Left kidney (tissue), 2 donors: ENCODE measurements around the gene ARAP1. TPM values are rescaled to one million over a fixed set of nuclear protein-coding genes. Genes with fewer than 3 reads are reported as not detected.
A peak's percentile ranks its signal among the peaks of the same experiment; 100 is the strongest.

Source experiments
- DNase-seq: peaks from one replicate; pipeline ENCODE4 v3.0.0-alpha.2; 2013
- polyA plus RNA-seq: library from polyadenylated mRNA; unstranded; fragments of 120-200 nt; gene quantifications from one replicate; pipeline ENCODE4 v1.2.1, GENCODE V29; 2013; ENCODE audit not compliant: insufficient read length

The ARAP1 gene
- polyA plus RNA-seq, 1 donor: 69.2 TPM

GRCh38 chr11:72724851-72725723, 27.1 kb downstream of the ARAP1 start:
- DNase-seq: peak; percentile 87

DNA sequence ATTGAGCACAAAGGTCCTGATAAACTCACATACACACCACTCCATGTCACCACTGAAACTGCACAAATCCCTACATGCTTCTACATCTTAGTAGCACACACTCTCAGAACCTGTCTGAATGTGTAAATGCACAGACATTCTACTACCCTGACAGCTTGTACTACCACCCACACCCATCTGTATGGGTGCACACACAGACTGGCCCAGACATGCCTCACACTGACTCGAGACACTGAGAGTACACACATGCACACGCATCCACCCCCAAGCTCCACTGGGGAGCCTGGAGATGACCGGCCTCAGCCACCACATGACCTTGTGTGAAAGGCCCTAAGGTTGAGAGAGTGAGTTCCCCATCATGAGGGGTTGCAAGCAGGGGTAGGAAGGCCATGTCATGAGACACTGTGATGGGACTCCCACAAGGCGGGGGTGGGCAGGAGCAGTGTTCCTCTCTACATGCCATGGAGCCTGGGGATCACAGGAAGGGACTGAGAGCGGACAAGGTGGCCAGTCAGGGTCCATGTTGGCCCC, 28.1 kb downstream of the ARAP1 start:
- no peak for DNase-seq

GRCh38 chr11:72723508-72723907, 28.7 kb downstream of the ARAP1 start:
- no peak for DNase-seq

DNA sequence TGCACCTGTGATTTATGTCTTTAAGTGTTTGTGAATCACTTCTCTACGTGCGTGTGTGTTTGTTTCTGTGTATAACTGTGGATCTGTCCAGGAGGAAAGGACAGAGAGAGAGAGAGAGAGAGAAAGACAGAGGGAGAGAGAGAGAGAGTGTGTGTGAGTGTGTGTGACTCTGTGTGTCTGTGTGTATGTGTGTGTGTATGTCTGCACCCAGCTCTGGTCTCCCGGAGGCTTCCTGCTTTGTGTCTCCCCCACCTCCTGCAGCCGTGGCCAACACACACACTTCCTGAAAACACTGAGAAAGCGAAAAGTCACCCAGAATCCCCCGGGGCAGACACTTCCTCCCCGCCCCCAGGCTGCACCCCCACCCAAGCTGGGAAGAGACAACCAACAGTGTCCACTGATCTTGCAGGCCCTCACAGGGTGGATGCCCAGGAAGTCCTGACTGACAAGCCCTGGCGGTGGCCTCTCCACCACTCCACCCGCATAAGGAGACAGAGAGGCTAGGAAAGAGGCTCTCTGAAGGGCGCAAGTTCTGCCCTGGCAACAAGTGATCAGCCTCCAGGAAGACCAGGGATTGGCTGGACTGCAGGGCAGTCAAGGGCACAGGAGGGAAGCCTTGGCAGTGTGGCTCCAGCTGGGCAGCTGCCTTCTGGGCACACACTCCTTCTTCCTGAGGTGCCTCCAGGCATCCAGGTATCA, 30.0 kb downstream of the ARAP1 start:
- peak; percentile 89 for DNase-seq

- DNase-seq: peak; percentile 41
These were observed 30.5 kb downstream of the ARAP1 start for GRCh38 chr11:72721689-72722049.

- no peak for DNase-seq
These were observed 30.9 kb downstream of the ARAP1 start for GRCh38 chr11:72721276-72721675.

DNA sequence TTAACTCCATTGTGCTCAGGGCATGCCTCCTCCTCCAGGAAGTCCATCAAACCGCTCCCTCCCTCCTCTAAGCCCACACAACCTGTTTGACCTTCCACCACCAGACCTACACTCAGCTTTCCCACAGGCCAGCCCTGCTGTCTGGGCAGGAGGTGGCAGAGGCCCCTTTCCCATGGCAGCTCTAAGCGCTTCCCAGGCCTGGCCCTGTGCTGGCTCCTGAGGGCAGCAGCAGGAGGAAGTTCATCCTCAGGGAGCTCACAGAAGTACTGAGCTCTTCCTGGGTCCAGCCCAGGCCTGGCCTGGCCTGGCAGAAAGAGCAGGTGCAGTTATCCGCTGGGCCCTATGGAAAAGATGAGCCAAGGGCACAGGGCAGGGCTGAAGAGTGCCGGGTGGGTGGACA, 31.4 kb downstream of the ARAP1 start:
- DNase-seq: no peak

DNA sequence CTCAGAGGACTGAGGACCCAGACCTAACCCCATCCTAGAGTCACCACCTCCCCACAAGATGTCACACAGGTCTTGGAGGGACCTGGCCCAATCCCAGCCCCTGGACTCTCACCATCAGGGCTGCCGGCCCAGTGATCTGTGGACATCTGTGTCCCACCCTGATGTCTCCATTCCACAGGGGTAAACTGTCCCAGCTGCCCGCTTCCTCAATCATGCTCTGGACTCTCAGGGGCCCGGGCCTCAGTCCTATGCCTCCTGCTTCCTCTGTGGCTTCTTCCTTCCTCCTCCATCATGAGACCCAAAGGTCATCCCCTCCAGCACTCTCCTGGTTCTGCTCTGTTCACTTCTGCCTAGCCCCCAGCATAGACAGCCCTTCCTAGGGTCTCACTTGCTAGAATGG, 32.2 kb downstream of the ARAP1 start:
- DNase-seq: no peak

- no peak for DNase-seq
These were observed 32.7 kb downstream of the ARAP1 start for GRCh38 chr11:72719551-72719950.

- DNase-seq: no peak
These were observed 33.1 kb downstream of the ARAP1 start for GRCh38 chr11:72719144-72719543.

GRCh38 chr11:72718101-72718501, 34.1 kb downstream of the ARAP1 start:
- no peak for DNase-seq

DNA sequence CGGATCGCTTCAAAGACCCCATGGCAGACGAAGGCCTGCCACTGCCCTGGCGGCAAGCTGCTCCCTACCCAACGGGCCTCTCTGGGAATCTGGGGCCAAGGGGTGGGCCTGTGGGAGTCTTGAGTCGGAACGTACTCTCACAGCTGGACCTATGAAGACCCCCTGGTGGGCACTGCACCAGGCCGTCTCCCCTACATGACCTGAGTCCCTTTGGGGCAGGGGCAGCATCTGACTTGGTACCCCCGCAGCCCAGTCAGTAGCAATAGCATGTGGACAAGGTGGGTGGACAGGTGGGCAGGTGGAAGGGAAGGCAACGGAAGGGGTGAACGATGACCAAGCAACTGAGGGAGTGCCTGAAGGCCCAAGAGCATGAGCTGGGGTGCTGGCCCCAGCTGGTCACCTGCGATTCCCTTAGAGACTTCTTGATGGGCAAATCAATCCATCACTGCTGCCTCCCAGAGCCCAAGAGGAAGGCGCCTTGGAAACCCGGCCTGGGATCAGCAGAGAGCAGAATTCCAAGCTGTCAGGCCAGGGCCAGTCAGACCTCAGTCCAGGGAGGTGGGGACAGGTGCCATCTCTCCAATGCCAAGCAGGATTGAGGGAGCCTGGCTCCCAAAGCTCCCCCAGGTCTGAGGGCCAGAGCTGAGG, 35.3 kb downstream of the ARAP1 start:
- no peak for DNase-seq

GRCh38 chr11:72716290-72716689, 35.9 kb downstream of the ARAP1 start:
- peak; percentile 37 for DNase-seq

DNA sequence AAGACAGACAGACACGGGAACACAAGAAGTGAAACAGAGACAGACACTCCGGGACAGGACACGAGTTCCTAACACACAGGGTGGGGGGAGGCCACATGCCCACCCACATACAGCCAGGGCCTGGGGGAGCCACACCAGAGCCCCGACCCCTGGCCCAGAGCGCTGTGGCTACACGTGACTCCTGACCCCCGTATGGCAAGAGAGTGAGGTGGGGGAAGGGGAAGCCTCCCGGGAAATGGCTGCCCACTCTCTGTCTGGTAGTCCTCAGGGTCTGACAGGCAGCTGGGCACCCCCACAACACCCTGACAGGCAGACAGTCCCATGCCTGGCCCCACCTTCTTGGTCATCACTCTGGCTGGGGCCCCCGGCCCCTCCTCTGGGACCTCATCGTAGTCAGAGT, 39.4 kb downstream of the ARAP1 start:
- DNase-seq: no peak

DNA sequence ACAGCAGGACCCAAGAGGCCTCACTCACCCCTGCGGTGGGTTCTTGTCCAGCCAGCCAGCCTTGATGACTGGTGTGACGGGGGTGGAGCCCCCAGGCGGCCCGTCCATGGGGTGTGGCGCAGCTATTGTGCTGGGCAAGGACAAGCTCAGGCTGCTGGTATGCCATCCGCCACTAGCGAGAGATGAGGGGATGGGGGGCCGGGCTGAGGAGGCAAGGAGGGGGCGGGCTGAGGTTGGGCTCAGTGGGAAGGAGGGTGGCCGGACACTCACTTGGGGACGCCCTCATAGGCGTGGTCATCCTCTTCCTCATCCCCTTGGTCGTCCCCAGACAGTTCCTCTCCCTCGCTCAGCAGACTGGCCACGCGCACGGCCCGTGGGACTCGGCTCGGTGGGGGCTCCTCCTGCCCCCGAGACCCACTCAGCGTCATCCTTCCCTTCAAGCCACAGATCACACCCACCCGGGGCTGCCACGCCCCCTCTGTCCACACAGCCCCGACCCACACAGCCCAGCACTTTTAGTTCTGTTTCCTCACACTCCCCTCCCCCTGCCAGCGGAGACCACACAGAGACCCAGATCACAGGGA, 39.9 kb downstream of the ARAP1 start:
- DNase-seq: no peak

DNA sequence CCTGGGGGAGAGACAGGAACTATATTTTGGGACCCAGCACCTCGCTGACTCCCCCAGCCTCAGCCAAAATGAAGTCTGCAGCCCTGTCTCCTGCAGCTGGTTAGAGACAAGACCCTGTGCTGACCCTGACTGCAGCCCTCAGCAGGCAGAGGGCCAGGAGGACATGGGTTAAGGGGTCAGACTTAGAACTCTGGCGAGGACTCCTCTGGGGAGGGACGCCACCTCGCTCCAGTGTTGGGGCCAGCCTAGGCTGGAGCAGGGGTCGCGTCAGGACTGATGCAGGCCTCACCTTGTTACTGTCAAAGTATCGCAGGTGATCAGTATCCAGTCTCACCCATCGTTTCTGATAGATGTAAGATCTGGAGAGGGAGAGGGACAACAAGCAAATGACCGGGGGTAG, 41.1 kb downstream of the ARAP1 start:
- no peak for DNase-seq

- DNase-seq: no peak
These were observed 41.9 kb downstream of the ARAP1 start for GRCh38 chr11:72710278-72710677.

DNA sequence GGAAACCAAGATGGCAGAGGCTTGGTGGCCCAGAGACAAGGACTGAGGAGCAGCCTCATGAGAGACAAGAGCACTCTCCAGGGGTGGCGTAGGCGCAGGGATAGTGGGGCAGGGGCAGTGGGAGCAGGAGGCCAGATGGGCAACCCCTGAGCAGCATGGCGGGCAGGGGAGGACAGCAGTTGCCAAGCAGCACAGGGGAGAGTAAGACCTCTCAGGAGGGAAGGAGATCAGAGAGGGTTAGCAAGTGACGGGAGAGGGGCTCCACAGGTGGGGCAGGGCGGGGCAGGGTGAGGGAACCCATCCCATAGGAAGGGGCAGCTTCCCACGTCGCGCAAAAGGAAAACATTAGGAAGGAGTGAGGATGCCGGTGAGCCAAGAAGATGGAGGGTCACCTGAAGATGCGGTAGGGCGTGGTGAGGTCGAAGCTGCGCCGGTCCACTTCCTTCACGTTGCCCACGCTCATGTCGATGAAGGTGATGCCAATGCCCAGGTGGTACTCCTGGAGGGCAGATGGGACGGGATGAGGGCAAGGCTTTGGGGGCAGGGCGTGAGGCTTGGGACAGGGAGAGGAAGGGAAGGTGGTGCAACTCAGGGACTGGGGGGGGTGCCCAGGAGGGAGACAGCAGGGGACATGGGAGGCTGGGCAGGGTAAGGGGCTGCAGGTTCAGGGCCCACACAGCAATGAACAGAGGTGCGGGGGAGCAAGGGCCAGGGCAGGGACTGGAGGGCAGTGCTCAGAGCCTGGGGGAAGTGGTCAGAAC, 42.5 kb downstream of the ARAP1 start:
- DNase-seq: no peak

- DNase-seq: no peak
These were observed 45.2 kb downstream of the ARAP1 start for GRCh38 chr11:72707032-72707431.

GRCh38 chr11:72706579-72706978, 45.6 kb downstream of the ARAP1 start:
- no peak for DNase-seq
